Loucy (cell line): ENCODE measurements around the gene EIF3M.

ENCODE experiments used
- H2AFZ ChIP-seq: fragments of 200-600 bp; sonication (generic); 2 replicates; pipeline ENCODE4 v1.6.0; 2016; ENCODE audit warnings: antibody characterized with exemption, mild to moderate bottlenecking, low read length, moderate library complexity
- H3F3A ChIP-seq: fragments of 200-600 bp; 2 replicates; pipeline ENCODE4 v1.6.0; 2016; ENCODE audit warnings: antibody characterized with exemption, low read depth, mild to moderate bottlenecking
- H3K27me3 ChIP-seq: fragments of 200-600 bp; sonication (generic); 2 replicates; pipeline ENCODE4 v1.6.1; 2014; ENCODE audit warnings: low read length, mild to moderate bottlenecking; ENCODE audit not compliant: insufficient read depth, poor library complexity, severe bottlenecking
- H3K36me3 ChIP-seq: fragments of 200-600 bp; sonication (generic); 2 replicates; pipeline ENCODE4 v1.6.1; 2016; ENCODE audit warnings: low read length; ENCODE audit not compliant: insufficient read depth
- H3K4me1 ChIP-seq: fragments of 200-600 bp; sonication (generic); 2 replicates; pipeline ENCODE4 v1.5.1; 2014; ENCODE audit warnings: low read length, mild to moderate bottlenecking; ENCODE audit not compliant: insufficient read depth, poor library complexity, severe bottlenecking
- H3K4me2 ChIP-seq: fragments of 200-600 bp; sonication (generic); 2 replicates; pipeline ENCODE4 v1.6.0; 2014; ENCODE audit warnings: antibody characterized with exemption, low read length, low read depth, mild to moderate bottlenecking; ENCODE audit not compliant: poor library complexity, severe bottlenecking
- H3K4me3 ChIP-seq: fragments of 200-600 bp; sonication (generic); 2 replicates; pipeline ENCODE4 v1.5.1; 2014; ENCODE audit warnings: low read length, mild to moderate bottlenecking, mixed read lengths; ENCODE audit not compliant: poor library complexity, severe bottlenecking
- H3K79me2 ChIP-seq: fragments of 200-600 bp; sonication (generic); 2 replicates; pipeline ENCODE4 v1.6.1; 2014; ENCODE audit warnings: low read length; ENCODE audit not compliant: insufficient read depth
- H3K9ac ChIP-seq: fragments of 200-600 bp; sonication (generic); 2 replicates; pipeline ENCODE4 v1.6.0; 2014; ENCODE audit warnings: mild to moderate bottlenecking, low read depth, low read length, moderate library complexity; ENCODE audit not compliant: poor library complexity, severe bottlenecking
- H3K9me2 ChIP-seq: fragments of 200-600 bp; sonication (generic); replicated peaks from 2 replicates; pipeline ENCODE4 v1.6.1; 2016; ENCODE audit warnings: low read depth, low read length, mixed read lengths
- H3K9me3 ChIP-seq: fragments of 200-600 bp; sonication (generic); 2 replicates; pipeline ENCODE4 v1.6.1; 2014; ENCODE audit warnings: mild to moderate bottlenecking, antibody characterized with exemption, low read length, low read depth; ENCODE audit not compliant: insufficient read depth
- H4K20me1 ChIP-seq: fragments of 200-600 bp; sonication (generic); 2 replicates; pipeline ENCODE4 v1.6.0; 2014; ENCODE audit warnings: antibody characterized with exemption, low read length, mild to moderate bottlenecking; ENCODE audit not compliant: insufficient read depth, poor library complexity, severe bottlenecking
- CTCF ChIP-seq: fragments of 200-600 bp; sonication (generic); conservative IDR thresholded peaks from 2 replicates; pipeline ENCODE4 v1.5.1; 2014; ENCODE audit warnings: mild to moderate bottlenecking, antibody characterized with exemption, low read length
- EZH2phosphoT487 ChIP-seq: fragments of 200-600 bp; IDR thresholded peaks from 2 replicates; pipeline ENCODE4 v1.6.1; 2018; ENCODE audit warnings: antibody characterized with exemption, mild to moderate bottlenecking, moderate library complexity, borderline replicate concordance

Gene EIF3M

GRCh38 chr11:32566517-32566916 is 17.1 kb upstream of the EIF3M start:
- Histone ChIP-seq H2AFZ (peak overlapping the region; percentile 11; the same call in 1 of the 2 replicates), H3K27me3 (no peaks in the 10 kb centered on the region), H3K4me2 (peak overlapping the region; percentile 7), H3K36me3 (no peaks in the 10 kb centered on the region), H3K9ac (no peak overlapping the region), H3K4me1 (peaks cover 18% of the 10 kb centered on the region), H3K9me2 (no peaks in the 10 kb centered on the region), H3K79me2 (no peaks in the 10 kb centered on the region), H3K4me3 (no peak overlapping the region), H3K9me3 (no peaks in the 10 kb centered on the region), H4K20me1 (no peaks in the 10 kb centered on the region), H3F3A (no peaks in the 10 kb centered on the region)
- TF ChIP-seq EZH2phosphoT487 (no peak), CTCF (no peak)

GRCh38 chr11:32567154-32567553 is 16.5 kb upstream of the EIF3M start:
- Histone ChIP-seq H2AFZ (peak overlapping the region; percentile 11; the same call in 1 of the 2 replicates), H3K9ac (no peak overlapping the region), H3K79me2 (no peaks in the 10 kb centered on the region), H3K4me1 (peaks cover 22% of the 10 kb centered on the region), H3K36me3 (no peaks in the 10 kb centered on the region), H4K20me1 (no peaks in the 10 kb centered on the region), H3K9me3 (no peaks in the 10 kb centered on the region), H3F3A (no peaks in the 10 kb centered on the region), H3K27me3 (no peaks in the 10 kb centered on the region), H3K4me2 (no peak overlapping the region), H3K9me2 (no peaks in the 10 kb centered on the region), H3K4me3 (no peak overlapping the region)
- TF ChIP-seq CTCF (no peak), EZH2phosphoT487 (no peak)

- Histone ChIP-seq H3K27me3 (no peaks in the 10 kb centered on the region), H3K4me1 (peaks cover 20% of the 10 kb centered on the region), H3K4me3 (no peak overlapping the region), H3K9me3 (no peaks in the 10 kb centered on the region), H2AFZ (no peak overlapping the region), H3K79me2 (no peaks in the 10 kb centered on the region), H3K4me2 (no peak overlapping the region), H3K9me2 (no peaks in the 10 kb centered on the region), H3K36me3 (no peaks in the 10 kb centered on the region), H3F3A (no peaks in the 10 kb centered on the region), H4K20me1 (no peaks in the 10 kb centered on the region), H3K9ac (no peak overlapping the region)
- TF ChIP-seq CTCF: no peak
- TF ChIP-seq EZH2phosphoT487: no peak
Measured at GRCh38 chr11:32569313-32569881, 14.2 kb upstream of the EIF3M start.
